K562 (cell line): ENCODE measurements around the gene MYL4.

Experiments
- BHLHE40 ChIP-seq: IDR thresholded peaks from 2 replicates; pipeline ENCODE4 v1.6.1; 2011; ENCODE audit warnings: low read length, improper control_type of control experiment
- EP300 ChIP-seq: IDR thresholded peaks from 2 replicates; pipeline ENCODE4 v1.6.1; 2012; ENCODE audit warnings: low read length, improper control_type of control experiment
- KDM1A ChIP-seq, 2 experiments: fragments of 450-650 bp; IDR thresholded peaks; 2 replicates each; pipeline ENCODE4 v1.6.1; 2016; ENCODE audit warnings: mild to moderate bottlenecking in 2 of 2
- MEF2D ChIP-seq: conservative IDR thresholded peaks from 2 replicates; pipeline ENCODE4 v1.6.1; 2016; ENCODE audit warnings: low read depth, missing genetic modification characterization, missing compliant biosample characterization
- SP2 ChIP-seq: IDR thresholded peaks from 2 replicates; pipeline ENCODE4 v1.6.1; 2011; ENCODE audit warnings: mild to moderate bottlenecking, low read depth, low read length, moderate library complexity; ENCODE audit not compliant: poor library complexity, severe bottlenecking; ENCODE audit errors: extremely low read depth
- SRF ChIP-seq, 2 experiments: fragments of 250-450, 450-650 bp in 1 of 2; sonication (Bioruptor Pico) in 1 of 2; sonication (generic) in 1 of 2; formaldehyde crosslinking; IDR thresholded peaks; 2 replicates each; pipeline versions ENCODE4 v1.5.0 to v1.5.1; 2020 to 2022; ENCODE audit warnings: mild to moderate bottlenecking in 1 of 2, missing genetic modification reagents in 1 of 2
- XRCC5 ChIP-seq: fragments of 200-400 bp; formaldehyde crosslinking; IDR thresholded peaks from 2 replicates; pipeline ENCODE4 v1.6.1; 2017; ENCODE audit warnings: low read depth, mild to moderate bottlenecking, low read length
- ZSCAN32 ChIP-seq: fragments of 450-650 bp; formaldehyde crosslinking; IDR thresholded peaks from 2 replicates; pipeline ENCODE4 v1.4.0; 2020; ENCODE audit warnings: mild to moderate bottlenecking, moderate library complexity
- TF ChIP-seq, protein P1 (sequence below), 3 experiments: IDR thresholded peaks in 2 of 3; conservative IDR thresholded peaks in 1 of 3; 2 replicates each; pipeline ENCODE4 v1.5.1; 2011 to 2012; ENCODE audit warnings: low read length in 3 of 3, mild to moderate bottlenecking in 3 of 3, control low read depth in 2 of 3, improper control_type of control experiment in 1 of 3, inconsistent platforms in 1 of 3, low read depth in 1 of 3, mixed read lengths in 1 of 3, moderate library complexity in 1 of 3; ENCODE audit not compliant: insufficient read depth in 2 of 3
- TF ChIP-seq, protein P2 (sequence below): sonication (generic); formaldehyde crosslinking; IDR thresholded peaks from 2 replicates; pipeline ENCODE4 v1.5.0; 2020; ENCODE audit warnings: missing genetic modification reagents
- TF ChIP-seq, protein P3 (sequence below): fragments of 450-650 bp; IDR thresholded peaks from 2 replicates; pipeline ENCODE4 v1.6.1; 2016; ENCODE audit warnings: antibody characterized with exemption

DNA sequence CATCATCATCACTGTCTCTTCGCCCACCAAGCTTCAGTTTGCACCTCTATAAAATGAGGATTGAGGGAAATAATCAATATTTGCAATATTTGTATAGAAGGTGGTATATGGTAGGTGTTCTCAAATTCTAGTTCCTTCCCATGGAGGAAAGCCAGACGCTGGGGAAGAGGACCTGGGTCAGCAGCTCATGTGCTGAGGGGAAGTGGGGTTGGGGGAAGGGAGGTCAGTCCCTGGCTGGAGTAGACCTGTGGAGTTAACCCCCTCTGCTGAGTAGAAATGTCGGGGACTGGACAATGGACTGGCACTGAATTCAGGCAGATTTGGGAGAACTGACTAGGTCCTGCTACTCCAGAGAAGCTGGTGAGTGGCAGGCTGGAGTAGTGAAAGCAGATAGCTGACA is 31.7 kb downstream of the MYL4 start:
- TF ChIP-seq ZSCAN32 = no peak
- no peak for TF ChIP-seq XRCC5
- TF ChIP-seq KDM1A (IDR thresholded peaks at IDR 0.05) = no peak
- TF ChIP-seq SRF (CRISPR knock-in tag; IDR thresholded peaks at IDR 0.05) = no peak
- TF ChIP-seq BHLHE40 = no peak
- TF ChIP-seq SP2 = no peak
- TF ChIP-seq MEF2D (tag) = no peak
- TF ChIP-seq, protein P1, sequence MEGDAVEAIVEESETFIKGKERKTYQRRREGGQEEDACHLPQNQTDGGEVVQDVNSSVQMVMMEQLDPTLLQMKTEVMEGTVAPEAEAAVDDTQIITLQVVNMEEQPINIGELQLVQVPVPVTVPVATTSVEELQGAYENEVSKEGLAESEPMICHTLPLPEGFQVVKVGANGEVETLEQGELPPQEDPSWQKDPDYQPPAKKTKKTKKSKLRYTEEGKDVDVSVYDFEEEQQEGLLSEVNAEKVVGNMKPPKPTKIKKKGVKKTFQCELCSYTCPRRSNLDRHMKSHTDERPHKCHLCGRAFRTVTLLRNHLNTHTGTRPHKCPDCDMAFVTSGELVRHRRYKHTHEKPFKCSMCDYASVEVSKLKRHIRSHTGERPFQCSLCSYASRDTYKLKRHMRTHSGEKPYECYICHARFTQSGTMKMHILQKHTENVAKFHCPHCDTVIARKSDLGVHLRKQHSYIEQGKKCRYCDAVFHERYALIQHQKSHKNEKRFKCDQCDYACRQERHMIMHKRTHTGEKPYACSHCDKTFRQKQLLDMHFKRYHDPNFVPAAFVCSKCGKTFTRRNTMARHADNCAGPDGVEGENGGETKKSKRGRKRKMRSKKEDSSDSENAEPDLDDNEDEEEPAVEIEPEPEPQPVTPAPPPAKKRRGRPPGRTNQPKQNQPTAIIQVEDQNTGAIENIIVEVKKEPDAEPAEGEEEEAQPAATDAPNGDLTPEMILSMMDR (IDR thresholded peaks at IDR 0.05 in 2 of 3, conservative IDR thresholded peaks at IDR 0.05 in 1 of 3; ENCODE audit: insufficient read depth in 2 of 3, low read depth in 1 of 3, low read length in 3 of 3) = no peak
- TF ChIP-seq, protein P2, sequence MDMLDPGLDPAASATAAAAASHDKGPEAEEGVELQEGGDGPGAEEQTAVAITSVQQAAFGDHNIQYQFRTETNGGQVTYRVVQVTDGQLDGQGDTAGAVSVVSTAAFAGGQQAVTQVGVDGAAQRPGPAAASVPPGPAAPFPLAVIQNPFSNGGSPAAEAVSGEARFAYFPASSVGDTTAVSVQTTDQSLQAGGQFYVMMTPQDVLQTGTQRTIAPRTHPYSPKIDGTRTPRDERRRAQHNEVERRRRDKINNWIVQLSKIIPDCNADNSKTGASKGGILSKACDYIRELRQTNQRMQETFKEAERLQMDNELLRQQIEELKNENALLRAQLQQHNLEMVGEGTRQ (CRISPR knock-in tag) = no peak
- no peak for TF ChIP-seq EP300
- TF ChIP-seq, protein P3, sequence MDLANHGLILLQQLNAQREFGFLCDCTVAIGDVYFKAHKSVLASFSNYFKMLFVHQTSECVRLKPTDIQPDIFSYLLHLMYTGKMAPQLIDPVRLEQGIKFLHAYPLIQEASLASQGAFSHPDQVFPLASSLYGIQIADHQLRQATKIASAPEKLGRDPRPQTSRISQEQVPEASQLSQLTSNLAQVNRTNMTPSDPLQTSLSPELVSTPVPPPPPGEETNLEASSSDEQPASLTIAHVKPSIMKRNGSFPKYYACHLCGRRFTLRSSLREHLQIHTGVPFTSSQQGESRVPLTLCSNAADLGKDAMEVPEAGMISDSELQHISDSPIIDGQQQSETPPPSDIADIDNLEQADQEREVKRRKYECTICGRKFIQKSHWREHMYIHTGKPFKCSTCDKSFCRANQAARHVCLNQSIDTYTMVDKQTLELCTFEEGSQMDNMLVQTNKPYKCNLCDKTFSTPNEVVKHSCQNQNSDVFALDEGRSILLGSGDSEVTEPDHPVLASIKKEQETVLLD = no peak
